ENCODE results near the gene ING5.

GRCh38 chr2:241762321-241762932 lies 60.6 kb downstream of the ING5 start:
- TF ChIP-seq POLR2A (IDR thresholded peaks at IDR 0.05), result no peak
- TF ChIP-seq, protein P1, sequence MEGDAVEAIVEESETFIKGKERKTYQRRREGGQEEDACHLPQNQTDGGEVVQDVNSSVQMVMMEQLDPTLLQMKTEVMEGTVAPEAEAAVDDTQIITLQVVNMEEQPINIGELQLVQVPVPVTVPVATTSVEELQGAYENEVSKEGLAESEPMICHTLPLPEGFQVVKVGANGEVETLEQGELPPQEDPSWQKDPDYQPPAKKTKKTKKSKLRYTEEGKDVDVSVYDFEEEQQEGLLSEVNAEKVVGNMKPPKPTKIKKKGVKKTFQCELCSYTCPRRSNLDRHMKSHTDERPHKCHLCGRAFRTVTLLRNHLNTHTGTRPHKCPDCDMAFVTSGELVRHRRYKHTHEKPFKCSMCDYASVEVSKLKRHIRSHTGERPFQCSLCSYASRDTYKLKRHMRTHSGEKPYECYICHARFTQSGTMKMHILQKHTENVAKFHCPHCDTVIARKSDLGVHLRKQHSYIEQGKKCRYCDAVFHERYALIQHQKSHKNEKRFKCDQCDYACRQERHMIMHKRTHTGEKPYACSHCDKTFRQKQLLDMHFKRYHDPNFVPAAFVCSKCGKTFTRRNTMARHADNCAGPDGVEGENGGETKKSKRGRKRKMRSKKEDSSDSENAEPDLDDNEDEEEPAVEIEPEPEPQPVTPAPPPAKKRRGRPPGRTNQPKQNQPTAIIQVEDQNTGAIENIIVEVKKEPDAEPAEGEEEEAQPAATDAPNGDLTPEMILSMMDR (IDR thresholded peaks at IDR 0.05), result no peak
